ENCODE measurements around the gene CAPN12. TPM values are rescaled to one million over a fixed set of nuclear protein-coding genes. Genes with fewer than 3 reads are reported as not detected.

CAPN12 gene
- total and polyA plus RNA-seq, 2 donors, result 1.6 to 6.5 TPM

GRCh38 chr19:38704488-38705026 is 39.7 kb downstream of the CAPN12 start:
- H3K9me3 ChIP-seq (ENCODE audit: control insufficient read depth in 2 of 2, insufficient read depth in 1 of 2, low read length in 1 of 2), result no peaks in the 10 kb centered on the region
- 96% methylated on average over 13 of the region's 13 CpGs for WGBS
- no peak for DNase-seq (ENCODE audit: low read depth in 6 of 9, low spot score in 9 of 9)
- peaks cover 0 to 7% of the 10 kb centered on the region in 2 donors for H3K4me1 ChIP-seq (ENCODE audit: control insufficient read depth in 2 of 2, insufficient read depth in 2 of 2, low read length in 2 of 2)
- H3K27ac ChIP-seq (ENCODE audit: low read depth in 1 of 2, low read length in 1 of 2), result no peak overlapping the region
- H3K36me3 ChIP-seq (ENCODE audit: control insufficient read depth in 2 of 2, insufficient read depth in 2 of 2, low read length in 1 of 2), result peaks cover 21 to 33% of the 10 kb centered on the region in 2 donors
- H3K4me3 ChIP-seq (ENCODE audit: low read length in 2 of 2), result no peak overlapping the region
- H3K27me3 ChIP-seq (ENCODE audit: control insufficient read depth in 2 of 2, insufficient read depth in 1 of 2, low read length in 1 of 2), result no peaks in the 10 kb centered on the region

DNA sequence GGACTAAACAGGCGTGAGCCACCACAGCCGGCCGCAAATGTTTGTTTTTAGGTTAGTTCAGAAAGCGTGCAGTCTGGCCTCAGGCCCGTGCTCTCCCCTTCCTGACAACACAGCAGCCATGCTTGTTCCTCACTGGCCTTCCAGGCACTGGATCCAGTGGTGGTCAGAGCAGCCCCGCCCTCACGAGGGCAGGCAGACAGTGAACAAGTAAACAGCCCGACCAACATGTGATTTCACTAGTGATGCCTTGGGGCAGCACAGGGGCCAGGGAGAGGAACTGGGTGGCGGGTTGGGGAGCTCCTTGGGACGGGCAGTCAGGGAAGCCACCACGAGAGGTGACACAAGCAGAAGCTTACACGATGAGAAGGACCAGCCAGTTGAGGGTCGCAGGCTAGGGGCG is 40.8 kb downstream of the CAPN12 start:
- Histone ChIP-seq H3K4me1 (ENCODE audit: control insufficient read depth in 2 of 2, insufficient read depth in 2 of 2, low read length in 2 of 2) (peaks cover 0 to 9% of the 10 kb centered on the region in 2 donors), H3K27me3 (ENCODE audit: control insufficient read depth in 2 of 2, insufficient read depth in 1 of 2, low read length in 1 of 2) (no peaks in the 10 kb centered on the region), H3K36me3 (ENCODE audit: control insufficient read depth in 2 of 2, insufficient read depth in 2 of 2, low read length in 1 of 2) (peaks cover 18 to 28% of the 10 kb centered on the region in 2 donors), H3K27ac (ENCODE audit: low read depth in 1 of 2, low read length in 1 of 2) (no peak overlapping the region), H3K9me3 (ENCODE audit: control insufficient read depth in 2 of 2, insufficient read depth in 1 of 2, low read length in 1 of 2) (no peaks in the 10 kb centered on the region), H3K4me3 (ENCODE audit: low read length in 2 of 2) (no peak overlapping the region)
- no peak for DNase-seq (ENCODE audit: low read depth in 6 of 9, low spot score in 9 of 9)
- WGBS, result 97% methylated on average over 14 of the region's 14 CpGs

DNA sequence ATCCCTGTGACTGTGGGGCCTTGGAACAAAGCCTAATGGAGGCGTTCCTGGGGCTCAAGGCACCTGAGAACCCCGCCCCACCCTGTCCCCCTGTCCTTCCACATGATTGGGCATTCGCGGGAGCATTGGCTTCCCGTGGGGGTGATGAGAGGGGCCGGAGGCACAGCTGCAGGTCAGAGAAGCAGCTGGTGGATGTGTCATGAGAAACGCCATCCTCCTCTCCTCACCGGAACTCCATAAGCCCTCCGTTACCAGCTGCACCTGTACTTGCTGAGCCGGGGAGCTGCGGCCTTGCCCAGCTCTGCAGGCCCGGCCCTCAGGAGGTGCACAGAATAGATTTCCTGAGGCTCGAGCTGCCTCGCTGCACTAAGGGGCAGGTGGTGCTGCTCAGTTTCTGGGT is 42.0 kb downstream of the CAPN12 start:
- Histone ChIP-seq H3K9me3 (ENCODE audit: control insufficient read depth in 2 of 2, insufficient read depth in 1 of 2, low read length in 1 of 2) (no peaks in the 10 kb centered on the region), H3K4me3 (ENCODE audit: low read length in 2 of 2) (no peak overlapping the region), H3K36me3 (ENCODE audit: control insufficient read depth in 2 of 2, insufficient read depth in 2 of 2, low read length in 1 of 2) (peaks cover 11 to 20% of the 10 kb centered on the region in 2 donors), H3K27ac (ENCODE audit: low read depth in 1 of 2, low read length in 1 of 2) (no peak overlapping the region), H3K4me1 (ENCODE audit: control insufficient read depth in 2 of 2, insufficient read depth in 2 of 2, low read length in 2 of 2) (peaks cover 0 to 15% of the 10 kb centered on the region in 2 donors), H3K27me3 (ENCODE audit: control insufficient read depth in 2 of 2, insufficient read depth in 1 of 2, low read length in 1 of 2) (peaks cover 0 to 2% of the 10 kb centered on the region in 2 donors)
- 95% methylated on average over 14 of the region's 14 CpGs for WGBS
- DNase-seq (ENCODE audit: low read depth in 6 of 9, low spot score in 9 of 9), result no peak

- H3K9me3 ChIP-seq (ENCODE audit: control insufficient read depth in 2 of 2, insufficient read depth in 1 of 2, low read length in 1 of 2), result no peaks in the 10 kb centered on the region
- H3K27me3 ChIP-seq (ENCODE audit: control insufficient read depth in 2 of 2, insufficient read depth in 1 of 2, low read length in 1 of 2), result peaks cover 0 to 2% of the 10 kb centered on the region in 2 donors
- WGBS, result 92% methylated on average over 11 of the region's 11 CpGs
- no peak overlapping the region for H3K4me3 ChIP-seq (ENCODE audit: low read length in 2 of 2)
- H3K27ac ChIP-seq (ENCODE audit: low read depth in 1 of 2, low read length in 1 of 2), result peak overlapping the region; percentile 1 to 68
- H3K36me3 ChIP-seq (ENCODE audit: control insufficient read depth in 2 of 2, insufficient read depth in 2 of 2, low read length in 1 of 2), result peaks cover 10 to 16% of the 10 kb centered on the region in 2 donors
- H3K4me1 ChIP-seq (ENCODE audit: control insufficient read depth in 2 of 2, insufficient read depth in 2 of 2, low read length in 2 of 2), result peaks cover 0 to 15% of the 10 kb centered on the region in 2 donors
- DNase-seq (ENCODE audit: low read depth in 6 of 9, low spot score in 9 of 9), result no peak
These were observed 42.7 kb downstream of the CAPN12 start for GRCh38 chr19:38701455-38702063.

- 97% methylated on average over 18 of the region's 18 CpGs for WGBS
- H3K27ac ChIP-seq (ENCODE audit: low read depth in 1 of 2, low read length in 1 of 2), result no peak overlapping the region
- DNase-seq (ENCODE audit: low read depth in 6 of 9, low spot score in 9 of 9), result no peak
- no peaks in the 10 kb centered on the region for H3K9me3 ChIP-seq (ENCODE audit: control insufficient read depth in 2 of 2, insufficient read depth in 1 of 2, low read length in 1 of 2)
- peaks cover 8 to 14% of the 10 kb centered on the region in 2 donors for H3K36me3 ChIP-seq (ENCODE audit: control insufficient read depth in 2 of 2, insufficient read depth in 2 of 2, low read length in 1 of 2)
- H3K27me3 ChIP-seq (ENCODE audit: control insufficient read depth in 2 of 2, insufficient read depth in 1 of 2, low read length in 1 of 2), result peaks cover 0 to 2% of the 10 kb centered on the region in 2 donors
- H3K4me1 ChIP-seq (ENCODE audit: control insufficient read depth in 2 of 2, insufficient read depth in 2 of 2, low read length in 2 of 2), result peaks cover 0 to 15% of the 10 kb centered on the region in 2 donors
- H3K4me3 ChIP-seq (ENCODE audit: low read length in 2 of 2), result no peak overlapping the region
These were observed 43.3 kb downstream of the CAPN12 start for GRCh38 chr19:38700902-38701454.

- no peak overlapping the region for H3K27ac ChIP-seq (ENCODE audit: low read depth in 1 of 2, low read length in 1 of 2)
These were observed 43.8 kb downstream of the CAPN12 start for GRCh38 chr19:38700350-38700901.

GRCh38 chr19:38699647-38700349 is 44.5 kb downstream of the CAPN12 start:
- H3K27ac ChIP-seq (ENCODE audit: low read depth in 1 of 2, low read length in 1 of 2), result no peak overlapping the region
- peaks cover 0 to 15% of the 10 kb centered on the region in 2 donors for H3K4me1 ChIP-seq (ENCODE audit: control insufficient read depth in 2 of 2, insufficient read depth in 2 of 2, low read length in 2 of 2)
- peaks cover 0 to 2% of the 10 kb centered on the region in 2 donors for H3K27me3 ChIP-seq (ENCODE audit: control insufficient read depth in 2 of 2, insufficient read depth in 1 of 2, low read length in 1 of 2)
- no peaks in the 10 kb centered on the region for H3K9me3 ChIP-seq (ENCODE audit: control insufficient read depth in 2 of 2, insufficient read depth in 1 of 2, low read length in 1 of 2)
- 94% methylated on average over 18 of the region's 18 CpGs for WGBS
- no peak for DNase-seq (ENCODE audit: low read depth in 6 of 9, low spot score in 9 of 9)
- H3K36me3 ChIP-seq (ENCODE audit: control insufficient read depth in 2 of 2, insufficient read depth in 2 of 2, low read length in 1 of 2), result peaks cover 5 to 7% of the 10 kb centered on the region in 2 donors
- H3K4me3 ChIP-seq (ENCODE audit: low read length in 2 of 2), result no peak overlapping the region

More at GRCh38 chr19:38700350-38700901, 43.8 kb downstream of the CAPN12 start:
- H3K4me1 ChIP-seq (ENCODE audit: control insufficient read depth in 2 of 2, insufficient read depth in 2 of 2, low read length in 2 of 2), result peaks cover 0 to 15% of the 10 kb centered on the region in 2 donors
- no peak overlapping the region for H3K4me3 ChIP-seq (ENCODE audit: low read length in 2 of 2)
- 94% methylated on average over 22 of the region's 22 CpGs for WGBS
- H3K9me3 ChIP-seq (ENCODE audit: control insufficient read depth in 2 of 2, insufficient read depth in 1 of 2, low read length in 1 of 2), result no peaks in the 10 kb centered on the region
- peaks cover 0 to 2% of the 10 kb centered on the region in 2 donors for H3K27me3 ChIP-seq (ENCODE audit: control insufficient read depth in 2 of 2, insufficient read depth in 1 of 2, low read length in 1 of 2)
- peaks cover 7 to 9% of the 10 kb centered on the region in 2 donors for H3K36me3 ChIP-seq (ENCODE audit: control insufficient read depth in 2 of 2, insufficient read depth in 2 of 2, low read length in 1 of 2)
- no peak for DNase-seq (ENCODE audit: low read depth in 6 of 9, low spot score in 9 of 9)

DNA sequence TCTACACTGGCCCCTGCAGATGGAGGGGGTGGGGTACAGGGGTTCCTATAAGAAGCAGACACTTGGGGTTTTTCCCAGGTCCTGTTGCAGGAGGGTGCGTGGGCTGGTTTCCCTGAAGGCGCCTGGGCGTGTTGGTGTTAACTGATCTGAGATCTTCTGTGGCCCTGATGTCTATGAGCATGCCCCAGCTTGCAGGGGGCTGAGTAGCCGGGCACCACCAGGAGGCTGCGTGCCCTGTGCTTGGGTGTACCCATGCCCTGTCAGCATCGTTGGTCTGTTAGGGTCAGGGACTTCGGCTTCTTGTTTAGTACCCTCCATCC is 45.3 kb downstream of the CAPN12 start:
- Histone ChIP-seq H3K36me3 (ENCODE audit: control insufficient read depth in 2 of 2, insufficient read depth in 2 of 2, low read length in 1 of 2) (peaks cover 2 to 5% of the 10 kb centered on the region in 2 donors), H3K27ac (ENCODE audit: low read depth in 1 of 2, low read length in 1 of 2) (peak overlapping the region in 1 of 2 donors; percentile 60)

More for the DNA sequence above, 45.3 kb downstream of the CAPN12 start:
- Histone ChIP-seq H3K4me3 (ENCODE audit: low read length in 2 of 2) (no peak overlapping the region), H3K27me3 (ENCODE audit: control insufficient read depth in 2 of 2, insufficient read depth in 1 of 2, low read length in 1 of 2) (peaks cover 2 to 3% of the 10 kb centered on the region in 2 donors), H3K9me3 (ENCODE audit: control insufficient read depth in 2 of 2, insufficient read depth in 1 of 2, low read length in 1 of 2) (no peaks in the 10 kb centered on the region), H3K4me1 (ENCODE audit: control insufficient read depth in 2 of 2, insufficient read depth in 2 of 2, low read length in 2 of 2) (peaks cover 0 to 20% of the 10 kb centered on the region in 2 donors)
- WGBS, result 86% methylated on average over 7 of the region's 7 CpGs
- DNase-seq (ENCODE audit: low read depth in 6 of 9, low spot score in 9 of 9), result no peak

Measured in thymus (tissue), 11 donors.